Nephron progenitor cell (in vitro differentiated cells): ENCODE data around the gene NAXD.
A peak's percentile ranks its signal among the peaks of the same experiment; 100 is the strongest.

Experiments used
- DNase-seq: peaks from one replicate; pipeline ENCODE4 v3.0.0; 2021
- H3K27ac Mint-ChIP-seq: 2 replicates; pipeline ENCODE4 v1.8.0; 2021; ENCODE audit warnings: mild to moderate bottlenecking, moderate library complexity, mixed read lengths
- H3K27me3 Mint-ChIP-seq: 2 replicates; pipeline ENCODE4 v1.8.0; 2021; ENCODE audit warnings: mild to moderate bottlenecking, low read depth, mixed read lengths; ENCODE audit not compliant: poor library complexity
- H3K36me3 Mint-ChIP-seq: 2 replicates; pipeline ENCODE4 v1.8.0; 2021; ENCODE audit warnings: low read depth, mixed read lengths
- H3K4me1 Mint-ChIP-seq: 2 replicates; pipeline ENCODE4 v1.8.0; 2021; ENCODE audit warnings: mixed read lengths
- H3K4me3 Mint-ChIP-seq: 2 replicates; pipeline ENCODE4 v1.8.0; 2021; ENCODE audit warnings: mild to moderate bottlenecking, moderate library complexity, mixed read lengths
- H3K9me3 Mint-ChIP-seq: 2 replicates; pipeline ENCODE4 v1.8.0; 2021; ENCODE audit warnings: mild to moderate bottlenecking, moderate library complexity, mixed read lengths
- CTCF ChIP-seq: fragments of 200-600 bp; sonication (generic); IDR thresholded peaks from 2 replicates; pipeline ENCODE4 v1.5.0; 2021; ENCODE audit warnings: antibody characterized with exemption

NAXD gene

GRCh38 chr13:110683203-110683883 lies 68.0 kb downstream of the NAXD start:
- H3K9me3 Mint-ChIP-seq, result no peaks in the 10 kb centered on the region
- peaks cover 7% of the 10 kb centered on the region for H3K4me1 Mint-ChIP-seq
- peaks cover 49% of the 10 kb centered on the region for H3K36me3 Mint-ChIP-seq
- H3K27me3 Mint-ChIP-seq, result no peaks in the 10 kb centered on the region
- no peak overlapping the region for H3K4me3 Mint-ChIP-seq
- H3K27ac Mint-ChIP-seq, result no peak overlapping the region
- DNase-seq, result no peak
- peak; percentile 15 for TF ChIP-seq CTCF

GRCh38 chr13:110683921-110684320 lies 68.6 kb downstream of the NAXD start:
- H3K4me3 Mint-ChIP-seq, result no peak overlapping the region
- H3K27me3 Mint-ChIP-seq, result no peaks in the 10 kb centered on the region
- TF ChIP-seq CTCF, result no peak

GRCh38 chr13:110684388-110685056 lies 69.2 kb downstream of the NAXD start:
- no peaks in the 10 kb centered on the region for H3K9me3 Mint-ChIP-seq
- no peak overlapping the region for H3K4me3 Mint-ChIP-seq
- peaks cover 48% of the 10 kb centered on the region for H3K36me3 Mint-ChIP-seq
- peaks cover 16% of the 10 kb centered on the region for H3K4me1 Mint-ChIP-seq
- H3K27ac Mint-ChIP-seq, result no peak overlapping the region
- no peak for TF ChIP-seq CTCF
- H3K27me3 Mint-ChIP-seq, result no peaks in the 10 kb centered on the region
- DNase-seq, result no peak

More at GRCh38 chr13:110683921-110684320, 68.6 kb downstream of the NAXD start:
- Mint-ChIP-seq H3K9me3 (no peaks in the 10 kb centered on the region), H3K36me3 (peaks cover 47% of the 10 kb centered on the region), H3K4me1 (peaks cover 12% of the 10 kb centered on the region), H3K27ac (no peak overlapping the region)
- no peak for DNase-seq

DNA sequence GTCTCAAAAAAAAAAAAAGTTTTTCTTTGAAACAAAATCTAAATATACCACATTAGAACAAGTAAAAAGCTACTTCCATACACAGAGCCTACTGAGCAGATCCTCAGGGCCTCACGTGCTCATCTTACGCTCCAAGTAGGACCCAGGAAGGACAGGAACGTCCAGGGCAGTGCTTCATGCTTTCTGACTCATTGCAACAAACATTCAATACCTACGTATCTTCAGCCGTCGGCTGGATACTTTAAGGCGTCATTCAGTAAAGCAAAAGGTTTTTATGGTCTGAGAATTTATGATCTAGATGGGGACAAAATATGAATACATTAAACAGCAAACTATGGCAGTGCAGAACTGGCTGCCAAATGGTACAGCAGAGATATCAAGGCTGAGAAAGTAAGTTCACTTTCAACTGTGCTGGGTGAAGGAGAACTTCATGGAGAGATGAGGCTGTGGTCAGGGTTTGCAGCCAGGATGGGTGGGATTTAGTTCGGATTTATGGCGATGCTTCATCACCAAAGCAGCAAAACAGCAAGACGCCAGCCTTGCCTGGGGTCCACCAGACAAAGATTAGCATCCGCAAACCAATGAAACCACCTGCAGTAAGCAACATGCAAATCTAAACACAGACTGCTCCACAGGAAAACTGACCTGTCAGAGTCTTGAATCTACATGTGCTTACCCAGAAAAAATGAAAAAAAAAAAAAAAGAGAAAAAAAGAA lies 70.1 kb downstream of the NAXD start:
- no peaks in the 10 kb centered on the region for H3K9me3 Mint-ChIP-seq
- H3K4me1 Mint-ChIP-seq, result peaks cover 19% of the 10 kb centered on the region
- peaks cover 52% of the 10 kb centered on the region for H3K36me3 Mint-ChIP-seq
- no peaks in the 10 kb centered on the region for H3K27me3 Mint-ChIP-seq
- TF ChIP-seq CTCF, result no peak
- DNase-seq, result no peak
- H3K27ac Mint-ChIP-seq, result peak overlapping the region; percentile 89
- H3K4me3 Mint-ChIP-seq, result no peak overlapping the region

- H3K27ac Mint-ChIP-seq, result no peak overlapping the region
- H3K27me3 Mint-ChIP-seq, result no peaks in the 10 kb centered on the region
- no peak overlapping the region for H3K4me3 Mint-ChIP-seq
- no peaks in the 10 kb centered on the region for H3K9me3 Mint-ChIP-seq
- DNase-seq, result no peak
- H3K36me3 Mint-ChIP-seq, result peaks cover 46% of the 10 kb centered on the region
- TF ChIP-seq CTCF, result no peak
- peaks cover 19% of the 10 kb centered on the region for H3K4me1 Mint-ChIP-seq
These were observed 72.4 kb downstream of the NAXD start for GRCh38 chr13:110687736-110688135.
